ENCODE results near the gene SNX32. TPM values are rescaled to one million over a fixed set of nuclear protein-coding genes. Genes with fewer than 3 reads are reported as not detected.

SNX32 gene
- total and polyA plus RNA-seq, 2 of the 13 experiments (the other 11 are each of a cell fraction or from before 2014, with no cell fraction given): 0.09 to 0.34 TPM

DNA sequence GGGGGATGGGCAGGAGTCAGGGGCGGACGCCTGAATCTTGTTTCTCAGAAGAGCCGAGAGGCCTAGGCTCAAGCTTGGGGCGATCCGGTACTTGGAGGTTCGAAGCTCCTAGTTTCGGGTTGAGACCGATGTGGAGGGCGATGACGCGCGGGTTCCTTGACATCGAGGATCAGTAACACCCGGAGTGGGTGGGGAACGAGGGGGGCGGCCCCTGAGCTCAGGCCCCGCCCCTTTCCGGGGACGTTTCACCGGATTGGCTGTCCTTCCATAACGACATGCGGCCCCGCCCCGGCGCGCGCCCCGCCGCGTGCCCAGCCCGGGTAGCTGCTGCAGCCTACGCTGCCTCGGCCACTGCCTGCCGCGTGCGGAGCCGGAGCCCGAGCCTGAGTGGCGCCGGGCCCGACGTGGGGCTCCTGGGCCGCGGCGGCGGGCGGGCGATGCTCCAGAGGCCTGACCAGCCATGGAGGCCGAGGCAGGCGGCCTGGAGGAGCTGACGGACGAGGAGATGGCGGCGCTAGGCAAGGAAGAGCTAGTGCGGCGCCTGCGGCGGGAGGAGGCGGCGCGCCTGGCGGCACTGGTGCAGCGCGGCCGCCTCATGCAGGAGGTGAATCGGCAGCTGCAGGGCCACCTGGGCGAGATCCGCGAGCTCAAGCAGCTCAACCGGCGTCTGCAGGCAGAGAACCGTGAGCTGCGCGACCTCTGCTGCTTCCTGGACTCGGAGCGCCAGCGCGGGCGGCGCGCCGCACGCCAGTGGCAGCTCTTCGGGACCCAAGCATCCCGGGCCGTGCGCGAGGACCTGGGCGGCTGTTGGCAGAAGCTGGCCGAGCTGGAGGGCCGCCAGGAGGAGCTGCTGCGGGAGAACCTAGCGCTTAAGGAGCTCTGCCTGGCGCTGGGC lies 56.8 kb downstream of the SNX32 start, which contains the start of gene CCDC85B (continued):
- TF ChIP-seq, protein P1, sequence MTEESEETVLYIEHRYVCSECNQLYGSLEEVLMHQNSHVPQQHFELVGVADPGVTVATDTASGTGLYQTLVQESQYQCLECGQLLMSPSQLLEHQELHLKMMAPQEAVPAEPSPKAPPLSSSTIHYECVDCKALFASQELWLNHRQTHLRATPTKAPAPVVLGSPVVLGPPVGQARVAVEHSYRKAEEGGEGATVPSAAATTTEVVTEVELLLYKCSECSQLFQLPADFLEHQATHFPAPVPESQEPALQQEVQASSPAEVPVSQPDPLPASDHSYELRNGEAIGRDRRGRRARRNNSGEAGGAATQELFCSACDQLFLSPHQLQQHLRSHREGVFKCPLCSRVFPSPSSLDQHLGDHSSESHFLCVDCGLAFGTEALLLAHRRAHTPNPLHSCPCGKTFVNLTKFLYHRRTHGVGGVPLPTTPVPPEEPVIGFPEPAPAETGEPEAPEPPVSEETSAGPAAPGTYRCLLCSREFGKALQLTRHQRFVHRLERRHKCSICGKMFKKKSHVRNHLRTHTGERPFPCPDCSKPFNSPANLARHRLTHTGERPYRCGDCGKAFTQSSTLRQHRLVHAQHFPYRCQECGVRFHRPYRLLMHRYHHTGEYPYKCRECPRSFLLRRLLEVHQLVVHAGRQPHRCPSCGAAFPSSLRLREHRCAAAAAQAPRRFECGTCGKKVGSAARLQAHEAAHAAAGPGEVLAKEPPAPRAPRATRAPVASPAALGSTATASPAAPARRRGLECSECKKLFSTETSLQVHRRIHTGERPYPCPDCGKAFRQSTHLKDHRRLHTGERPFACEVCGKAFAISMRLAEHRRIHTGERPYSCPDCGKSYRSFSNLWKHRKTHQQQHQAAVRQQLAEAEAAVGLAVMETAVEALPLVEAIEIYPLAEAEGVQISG (CRISPR knock-in tag; IDR thresholded peaks at IDR 0.05): peak; percentile 80
- TF ChIP-seq HNRNPL (IDR thresholded peaks at IDR 0.05; ENCODE audit: low read depth, low read length): peak; percentile 41; the same call in 1 of the 2 replicates
- TF ChIP-seq ZNF160 (CRISPR knock-in tag; IDR thresholded peaks at IDR 0.05): peak; percentile 74; the same call in 1 of the 2 replicates
- TF ChIP-seq, protein P2, sequence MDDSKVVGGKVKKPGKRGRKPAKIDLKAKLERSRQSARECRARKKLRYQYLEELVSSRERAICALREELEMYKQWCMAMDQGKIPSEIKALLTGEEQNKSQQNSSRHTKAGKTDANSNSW (CRISPR knock-in tag; IDR thresholded peaks at IDR 0.05; ENCODE audit: borderline replicate concordance): no peak
- TF ChIP-seq SNAPC2 (CRISPR knock-in tag; IDR thresholded peaks at IDR 0.05): peak; percentile 93
- peak; percentile 72; the same call in 1 of the 2 replicates for TF ChIP-seq ZNF749 (CRISPR knock-in tag; IDR thresholded peaks at IDR 0.05; ENCODE audit: borderline replicate concordance)
- TF ChIP-seq, protein P3, sequence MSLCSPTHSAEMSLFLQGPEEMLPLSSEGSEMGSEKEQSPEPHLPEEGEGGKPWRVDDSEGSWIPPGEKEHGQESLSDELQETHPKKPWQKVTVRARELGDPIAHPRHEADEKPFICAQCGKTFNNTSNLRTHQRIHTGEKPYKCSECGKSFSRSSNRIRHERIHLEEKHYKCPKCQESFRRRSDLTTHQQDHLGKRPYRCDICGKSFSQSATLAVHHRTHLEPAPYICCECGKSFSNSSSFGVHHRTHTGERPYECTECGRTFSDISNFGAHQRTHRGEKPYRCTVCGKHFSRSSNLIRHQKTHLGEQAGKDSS (CRISPR knock-in tag; IDR thresholded peaks at IDR 0.05; ENCODE audit: borderline replicate concordance, low read depth): 0 out of 2 replicates have a peak, but pooled peaks have one; percentile 49
- TF ChIP-seq, protein P4, sequence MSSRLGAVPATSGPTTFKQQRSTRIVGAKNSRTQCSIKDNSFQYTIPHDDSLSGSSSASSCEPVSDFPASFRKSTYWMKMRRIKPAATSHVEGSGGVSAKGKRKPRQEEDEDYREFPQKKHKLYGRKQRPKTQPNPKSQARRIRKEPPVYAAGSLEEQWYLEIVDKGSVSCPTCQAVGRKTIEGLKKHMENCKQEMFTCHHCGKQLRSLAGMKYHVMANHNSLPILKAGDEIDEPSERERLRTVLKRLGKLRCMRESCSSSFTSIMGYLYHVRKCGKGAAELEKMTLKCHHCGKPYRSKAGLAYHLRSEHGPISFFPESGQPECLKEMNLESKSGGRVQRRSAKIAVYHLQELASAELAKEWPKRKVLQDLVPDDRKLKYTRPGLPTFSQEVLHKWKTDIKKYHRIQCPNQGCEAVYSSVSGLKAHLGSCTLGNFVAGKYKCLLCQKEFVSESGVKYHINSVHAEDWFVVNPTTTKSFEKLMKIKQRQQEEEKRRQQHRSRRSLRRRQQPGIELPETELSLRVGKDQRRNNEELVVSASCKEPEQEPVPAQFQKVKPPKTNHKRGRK (CRISPR knock-in tag; IDR thresholded peaks at IDR 0.05): no peak
- TF ChIP-seq NBN (conservative IDR thresholded peaks at IDR 0.05): no peak
- peak in 1 of 2 experiments; percentile 79; a peak in 2 of 4 replicates for TF ChIP-seq POLR2A (IDR thresholded peaks at IDR 0.05; ENCODE audit: insufficient read depth in 1 of 2, low read depth in 2 of 2, low read length in 2 of 2)
- peak; percentile 95 for TF ChIP-seq ARNT2 (CRISPR knock-in tag; IDR thresholded peaks at IDR 0.05; ENCODE audit: low read depth)
- TF ChIP-seq CREB1 (IDR thresholded peaks at IDR 0.05): peak; percentile 52; the same call in 1 of the 2 replicates
- TF ChIP-seq CREB1 (CRISPR knock-in tag; IDR thresholded peaks at IDR 0.05): no peak
- TF ChIP-seq ZIK1 (CRISPR knock-in tag; IDR thresholded peaks at IDR 0.05; ENCODE audit: borderline replicate concordance, low read depth): peak; percentile 96
- no peak for TF ChIP-seq KLF11 (CRISPR knock-in tag; IDR thresholded peaks at IDR 0.05)
- TF ChIP-seq ZNF557 (CRISPR knock-in tag; IDR thresholded peaks at IDR 0.05): peak; percentile 91; the same call in 1 of the 2 replicates
- TF ChIP-seq NR1H2 (CRISPR knock-in tag; IDR thresholded peaks at IDR 0.05; ENCODE audit: borderline replicate concordance, low read depth): 0 out of 2 replicates have a peak, but pooled peaks have one; percentile 60
- TF ChIP-seq HOXA9 (CRISPR knock-in tag; IDR thresholded peaks at IDR 0.05; ENCODE audit: borderline replicate concordance): peak; percentile 62; the same call in 1 of the 2 replicates
- TF ChIP-seq, protein P5, sequence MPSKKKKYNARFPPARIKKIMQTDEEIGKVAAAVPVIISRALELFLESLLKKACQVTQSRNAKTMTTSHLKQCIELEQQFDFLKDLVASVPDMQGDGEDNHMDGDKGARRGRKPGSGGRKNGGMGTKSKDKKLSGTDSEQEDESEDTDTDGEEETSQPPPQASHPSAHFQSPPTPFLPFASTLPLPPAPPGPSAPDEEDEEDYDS (CRISPR knock-in tag; IDR thresholded peaks at IDR 0.05): peak; percentile 49
- TF ChIP-seq ELF4 (CRISPR knock-in tag; IDR thresholded peaks at IDR 0.05; ENCODE audit: borderline replicate concordance): peak; percentile 72; the same call in 1 of the 2 replicates
- peak; percentile 19 for TF ChIP-seq IKZF4 (CRISPR knock-in tag; IDR thresholded peaks at IDR 0.05; ENCODE audit: borderline replicate concordance, low read depth, not compliant biosample characterization)
- peak; percentile 92 for TF ChIP-seq ZSCAN12 (CRISPR knock-in tag; IDR thresholded peaks at IDR 0.05)
- TF ChIP-seq KDM3A (CRISPR knock-in tag; IDR thresholded peaks at IDR 0.05; ENCODE audit: low read depth): 0 out of 2 replicates have a peak, but pooled peaks have one; percentile 51
